ENCODE data around the gene RPS16. TPM values are rescaled to one million over a fixed set of nuclear protein-coding genes. Genes with fewer than 3 reads are reported as not detected.
A peak's percentile ranks its signal among the peaks of the same experiment; 100 is the strongest.

RPS16 gene
- total RNA-seq, 2 experiments from 2014 or later, result 3,249 to 3,324 TPM

DNA sequence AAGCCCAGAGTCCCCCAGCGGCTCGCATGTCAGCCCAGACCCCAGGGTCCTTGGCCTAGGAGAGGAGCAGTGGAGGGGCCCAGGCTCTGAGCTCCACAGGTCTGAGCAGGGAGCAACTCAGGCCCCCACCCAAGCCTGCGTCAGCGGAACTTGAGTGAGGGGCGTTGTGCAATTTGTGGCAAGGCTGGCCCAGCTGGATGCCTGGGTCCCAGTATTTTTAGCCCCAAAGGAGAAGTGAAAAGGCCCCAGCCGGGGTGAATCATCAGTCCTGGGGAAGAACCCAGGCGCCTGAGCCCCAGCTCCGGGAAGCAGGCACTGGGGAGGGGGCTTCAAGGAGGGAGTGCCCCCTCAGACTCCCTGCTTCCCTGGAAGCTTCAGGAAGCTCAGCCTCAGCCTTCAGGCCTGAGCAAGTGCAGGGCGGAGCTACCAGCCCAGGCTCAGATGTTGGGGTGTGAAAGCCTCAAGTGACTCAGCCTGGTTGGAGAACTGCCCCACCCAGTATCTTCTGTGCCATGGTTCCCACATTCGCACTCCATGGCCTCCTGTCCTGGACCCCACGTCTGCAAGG is 37.4 kb downstream of the RPS16 start:
- Mint-ChIP-seq H3K36me3 (ENCODE audit: low read depth) (peaks cover 28% of the 10 kb centered on the region), H3K4me3 (peak overlapping the region; percentile 44), H3K27ac (peak overlapping the region; percentile 90), H3K4me1 (ENCODE audit: low read depth) (peaks cover 64% of the 10 kb centered on the region), H3K9me3 (no peaks in the 10 kb centered on the region), H3K27me3 (no peaks in the 10 kb centered on the region)
- ChIA-PET POLR2A (interaction anchor here (0.6 to 9.9 kb wide), 13 partner anchors 9 to 254 kb away, joined by 3 to 80 read pairs (median 6); partner anchors contain the start of genes PLEKHG2, RPS16, SAMD4B and ZFP36), CTCF (interaction anchor here (0.6 to 8.5 kb wide), 18 partner anchors 9 to 185 kb away, joined by 3 to 153 read pairs (median 4); partner anchors contain the start of genes PLEKHG2, RPS16, SAMD4B and ZFP36)
- intact Hi-C loops (cut with micrococcal nuclease), result no loop called here
- DNase-seq (peak; percentile 81), ATAC-seq (peak; percentile 29)
- TF ChIP-seq, protein P1, sequence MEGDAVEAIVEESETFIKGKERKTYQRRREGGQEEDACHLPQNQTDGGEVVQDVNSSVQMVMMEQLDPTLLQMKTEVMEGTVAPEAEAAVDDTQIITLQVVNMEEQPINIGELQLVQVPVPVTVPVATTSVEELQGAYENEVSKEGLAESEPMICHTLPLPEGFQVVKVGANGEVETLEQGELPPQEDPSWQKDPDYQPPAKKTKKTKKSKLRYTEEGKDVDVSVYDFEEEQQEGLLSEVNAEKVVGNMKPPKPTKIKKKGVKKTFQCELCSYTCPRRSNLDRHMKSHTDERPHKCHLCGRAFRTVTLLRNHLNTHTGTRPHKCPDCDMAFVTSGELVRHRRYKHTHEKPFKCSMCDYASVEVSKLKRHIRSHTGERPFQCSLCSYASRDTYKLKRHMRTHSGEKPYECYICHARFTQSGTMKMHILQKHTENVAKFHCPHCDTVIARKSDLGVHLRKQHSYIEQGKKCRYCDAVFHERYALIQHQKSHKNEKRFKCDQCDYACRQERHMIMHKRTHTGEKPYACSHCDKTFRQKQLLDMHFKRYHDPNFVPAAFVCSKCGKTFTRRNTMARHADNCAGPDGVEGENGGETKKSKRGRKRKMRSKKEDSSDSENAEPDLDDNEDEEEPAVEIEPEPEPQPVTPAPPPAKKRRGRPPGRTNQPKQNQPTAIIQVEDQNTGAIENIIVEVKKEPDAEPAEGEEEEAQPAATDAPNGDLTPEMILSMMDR (IDR thresholded peaks at IDR 0.05), result no peak

GRCh38 chr19:39397360-39398296 is 38.1 kb downstream of the RPS16 start:
- DNase-seq (peak; percentile 97), ATAC-seq (peak; percentile 64)
- Mint-ChIP-seq H3K9me3 (no peaks in the 10 kb centered on the region), H3K27me3 (no peaks in the 10 kb centered on the region), H3K27ac (peak overlapping the region; percentile 90), H3K36me3 (ENCODE audit: low read depth) (peaks cover 29% of the 10 kb centered on the region), H3K4me1 (ENCODE audit: low read depth) (peaks cover 65% of the 10 kb centered on the region), H3K4me3 (peak overlapping the region; percentile 44)
- intact Hi-C loops (cut with micrococcal nuclease), result loop anchor here (1.0 kb wide), 1 partner anchor 15 kb away; the partner anchor contains the start of gene PLEKHG2
- TF ChIP-seq, protein P1 (IDR thresholded peaks at IDR 0.05), result peak; percentile 92
- CTCF ChIA-PET, result interaction anchor here (0.6 to 8.5 kb wide), 18 partner anchors 10 to 184 kb away, joined by 3 to 153 read pairs (median 4); partner anchors contain the start of genes PLEKHG2, RPS16, SAMD4B and ZFP36
- POLR2A ChIA-PET, result interaction anchor here (0.6 to 9.9 kb wide), 13 partner anchors 10 to 253 kb away, joined by 3 to 80 read pairs (median 6); partner anchors contain the start of genes PLEKHG2, RPS16, SAMD4B and ZFP36

DNA sequence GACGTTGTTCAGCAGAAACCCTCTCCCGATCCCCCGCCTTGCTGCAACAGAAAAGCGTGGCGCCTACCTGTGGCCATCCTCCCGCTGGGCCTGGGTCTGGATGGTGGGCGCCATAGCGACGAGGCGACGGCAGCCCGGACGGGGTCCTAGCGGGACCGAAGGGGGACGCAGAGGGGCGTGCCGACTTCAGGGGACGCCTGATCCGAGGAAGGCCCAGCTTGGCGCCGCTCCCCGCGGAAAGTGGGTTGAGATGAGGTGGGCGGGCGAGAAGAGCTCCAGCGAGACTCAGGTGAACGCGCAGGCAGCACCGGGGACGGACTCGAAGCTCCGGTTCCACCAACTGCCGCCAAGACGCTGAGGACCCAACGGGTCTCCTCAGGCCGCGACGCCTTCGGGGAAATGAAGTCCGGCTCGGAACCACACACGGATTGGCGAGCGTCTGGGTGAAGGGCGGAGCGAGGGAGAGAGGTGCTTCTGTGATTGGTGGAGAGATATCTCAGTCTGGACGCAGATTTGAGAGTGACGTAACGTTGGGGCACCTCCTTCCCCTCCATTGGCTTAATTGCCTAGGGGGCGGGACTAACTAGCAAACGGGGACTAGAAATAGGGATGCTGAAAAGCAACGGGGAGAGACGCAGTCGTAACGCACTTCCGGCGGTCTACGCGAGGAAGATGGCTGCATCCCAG is 44.9 kb downstream of the RPS16 start, which contains the start of the genes MED29 and PAF1:
Gene MED29, plus strand, starts transcription at position 628 of the 687 bp plus-strand sequence. Its CDS starts 45 bp downstream, at position 673.
Gene PAF1, minus strand, starts transcription at position 356 of the 687 bp plus-strand sequence. Its CDS starts 242 bp downstream, at position 114.
- Mint-ChIP-seq H3K4me3 (peak within 1 kb of the TSS; percentile 97), H3K4me1 (ENCODE audit: low read depth) (peaks cover 37% of the 10 kb centered on the region), H3K36me3 (ENCODE audit: low read depth) (peaks cover 47% of the 10 kb centered on the region), H3K27me3 (no peaks in the 10 kb centered on the region), H3K9me3 (no peaks in the 10 kb centered on the region), H3K27ac (peak within 1 kb of the TSS; percentile 99)
- TF ChIP-seq, protein P1 (IDR thresholded peaks at IDR 0.05), result no peak
- ChIA-PET CTCF (interaction anchor here (1.0 to 2.1 kb wide), 12 partner anchors 10 to 142 kb away, joined by 3 to 17 read pairs (median 4); partner anchors contain the start of genes EID2B, GMFG, PLEKHG2 and SAMD4B), POLR2A (interaction anchor here (0.9 to 3.9 kb wide), 19 partner anchors 9 to 148 kb away, joined by 3 to 27 read pairs (median 5); partner anchors contain the start of genes GMFG, PLEKHG2, RPS16 and ZFP36)
- ATAC-seq (peak; percentile 94), DNase-seq (peak; percentile 98)
- intact Hi-C loops (cut with micrococcal nuclease), result loop anchor here (2.0 kb wide), 1 partner anchor 40 kb away; no protein-coding TSS in a partner anchor

DNA sequence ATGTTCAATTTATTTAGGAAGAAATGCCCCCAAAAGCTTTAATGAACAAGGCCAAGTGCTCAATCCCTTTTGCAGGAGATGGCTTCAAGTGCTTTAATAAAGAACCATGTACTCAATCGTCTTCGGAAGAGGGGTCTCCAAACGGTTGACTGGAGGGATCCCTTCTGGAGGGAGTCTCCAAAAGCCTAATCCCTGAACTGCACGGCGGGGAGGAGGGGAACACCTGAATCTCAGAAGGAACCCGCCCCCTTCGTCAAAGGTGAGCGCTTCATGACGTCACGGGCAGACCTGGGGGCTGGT is 45.3 kb downstream of the RPS16 start:
- CTCF ChIA-PET, result interaction anchor here (1.0 to 2.1 kb wide), 6 partner anchors 11 to 55 kb away, joined by 3 to 17 read pairs (median 4); partner anchors contain the start of genes GMFG and SAMD4B
- H3K36me3 Mint-ChIP-seq (ENCODE audit: low read depth), result peaks cover 46% of the 10 kb centered on the region
- H3K9me3 Mint-ChIP-seq, result no peaks in the 10 kb centered on the region
- peak overlapping the region; percentile 99 for H3K27ac Mint-ChIP-seq
- intact Hi-C loops (cut with micrococcal nuclease), result loop anchor here (2.0 kb wide), 1 partner anchor 40 kb away; no protein-coding TSS in a partner anchor
- peak overlapping the region; percentile 97 for H3K4me3 Mint-ChIP-seq
- POLR2A ChIA-PET, result interaction anchor here (1.0 to 3.9 kb wide), 17 partner anchors 9 to 149 kb away, joined by 3 to 27 read pairs (median 5); partner anchors contain the start of genes GMFG, PLEKHG2, RPS16 and ZFP36
- peaks cover 37% of the 10 kb centered on the region for H3K4me1 Mint-ChIP-seq (ENCODE audit: low read depth)
- TF ChIP-seq, protein P1 (IDR thresholded peaks at IDR 0.05), result no peak
- no peak for ATAC-seq
- no peaks in the 10 kb centered on the region for H3K27me3 Mint-ChIP-seq
- peak; percentile 88 for DNase-seq

Measured in activated CD8-positive, alpha-beta T cell treated with anti-CD3 and anti-CD28 coated beads for 36 hours (primary cell).